ENCODE measurements around the gene PDS5A.

PDS5A gene

DNA sequence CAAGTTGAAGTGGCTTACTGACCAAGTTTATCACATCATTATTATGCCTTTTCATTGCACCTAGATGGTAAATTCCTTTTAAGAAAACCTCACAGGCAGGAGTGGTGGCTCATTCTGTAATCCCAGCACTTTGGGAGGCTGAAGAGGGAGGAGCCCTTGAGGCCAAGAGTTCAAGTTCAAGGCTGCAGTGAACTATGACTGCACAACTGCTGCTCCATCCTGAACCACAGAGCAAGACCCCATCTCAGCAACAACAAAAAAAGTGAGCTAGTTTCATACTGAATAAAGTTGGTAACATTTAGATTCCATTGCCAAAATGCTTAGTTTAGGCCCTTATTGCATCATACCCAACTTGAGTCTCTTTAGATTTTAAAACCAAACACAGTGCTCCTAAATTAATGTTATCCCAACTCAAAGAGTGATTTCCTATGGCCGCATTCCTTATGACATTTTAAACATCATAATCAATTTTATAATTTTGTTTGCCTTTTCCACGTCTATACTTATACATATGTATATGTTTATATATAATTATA, 36.0 kb downstream of the PDS5A start:
- no peak overlapping the region for H3K9ac ChIP-seq (ENCODE audit: low read length)
- no peak overlapping the region for H2AFZ ChIP-seq (ENCODE audit: low read depth, low read length)
- peaks cover 99% of the 10 kb centered on the region for H3K79me2 ChIP-seq (ENCODE audit: low read length)
- no peaks in the 10 kb centered on the region for H3K9me3 ChIP-seq (ENCODE audit: insufficient read depth, low read length)
- peaks cover 29% of the 10 kb centered on the region for H4K20me1 ChIP-seq (ENCODE audit: insufficient read depth, low read length)
- peaks cover 9% of the 10 kb centered on the region for H3K36me3 ChIP-seq (replicated peaks; ENCODE audit: low read depth, low read length)
- TF ChIP-seq EZH2phosphoT487 (IDR thresholded peaks at IDR 0.05; ENCODE audit: low read depth) = no peak
- TF ChIP-seq, protein P1, sequence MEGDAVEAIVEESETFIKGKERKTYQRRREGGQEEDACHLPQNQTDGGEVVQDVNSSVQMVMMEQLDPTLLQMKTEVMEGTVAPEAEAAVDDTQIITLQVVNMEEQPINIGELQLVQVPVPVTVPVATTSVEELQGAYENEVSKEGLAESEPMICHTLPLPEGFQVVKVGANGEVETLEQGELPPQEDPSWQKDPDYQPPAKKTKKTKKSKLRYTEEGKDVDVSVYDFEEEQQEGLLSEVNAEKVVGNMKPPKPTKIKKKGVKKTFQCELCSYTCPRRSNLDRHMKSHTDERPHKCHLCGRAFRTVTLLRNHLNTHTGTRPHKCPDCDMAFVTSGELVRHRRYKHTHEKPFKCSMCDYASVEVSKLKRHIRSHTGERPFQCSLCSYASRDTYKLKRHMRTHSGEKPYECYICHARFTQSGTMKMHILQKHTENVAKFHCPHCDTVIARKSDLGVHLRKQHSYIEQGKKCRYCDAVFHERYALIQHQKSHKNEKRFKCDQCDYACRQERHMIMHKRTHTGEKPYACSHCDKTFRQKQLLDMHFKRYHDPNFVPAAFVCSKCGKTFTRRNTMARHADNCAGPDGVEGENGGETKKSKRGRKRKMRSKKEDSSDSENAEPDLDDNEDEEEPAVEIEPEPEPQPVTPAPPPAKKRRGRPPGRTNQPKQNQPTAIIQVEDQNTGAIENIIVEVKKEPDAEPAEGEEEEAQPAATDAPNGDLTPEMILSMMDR (IDR thresholded peaks at IDR 0.05; ENCODE audit: low read depth, low read length) = no peak
- H3K27me3 ChIP-seq (ENCODE audit: low read depth, low read length) = no peaks in the 10 kb centered on the region
- H3K4me3 ChIP-seq (ENCODE audit: low read length) = no peak overlapping the region
- H3K4me1 ChIP-seq (ENCODE audit: low read length) = peaks cover 65% of the 10 kb centered on the region
- peak overlapping the region; percentile 12; the same call in 1 of the 2 replicates for H3K27ac ChIP-seq (ENCODE audit: low read length)
- H3K4me2 ChIP-seq (ENCODE audit: low read length) = no peak overlapping the region

DNA sequence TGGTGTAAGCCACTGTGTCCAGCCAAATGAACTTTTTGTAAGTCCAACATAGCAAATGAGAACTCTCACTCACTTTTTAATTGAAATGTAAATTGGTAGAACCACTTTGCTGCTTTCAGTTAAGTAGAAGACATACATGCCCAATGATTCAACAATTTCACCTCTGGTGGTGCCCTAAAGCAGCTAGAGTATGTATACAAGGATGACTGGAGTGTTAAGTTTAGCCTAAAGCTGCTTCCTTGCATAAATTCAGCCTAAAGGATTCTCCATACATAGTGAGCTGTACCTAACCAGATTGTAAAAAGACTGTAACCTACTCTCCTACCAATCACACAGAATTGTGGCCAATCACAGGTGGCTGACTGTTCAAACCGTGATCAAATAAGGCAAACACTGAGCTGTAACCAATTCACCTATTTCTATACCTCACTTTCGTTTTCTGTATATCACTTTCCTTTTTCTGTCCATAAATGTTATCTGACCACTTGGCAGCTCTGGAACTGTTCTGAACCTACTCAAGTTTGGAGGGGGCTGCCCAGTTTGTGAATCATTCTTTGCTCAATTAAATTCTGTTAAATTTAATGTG, 39.9 kb downstream of the PDS5A start:
- Histone ChIP-seq H3K27ac (ENCODE audit: low read length) (0 out of 2 replicates have a peak overlapping the region, but pooled peaks have one; percentile 4), H3K9ac (ENCODE audit: low read length) (no peak overlapping the region), H3K9me3 (ENCODE audit: insufficient read depth, low read length) (no peaks in the 10 kb centered on the region), H3K4me3 (ENCODE audit: low read length) (no peak overlapping the region), H3K36me3 (replicated peaks; ENCODE audit: low read depth, low read length) (peaks cover 15% of the 10 kb centered on the region), H3K4me2 (ENCODE audit: low read length) (no peak overlapping the region), H2AFZ (ENCODE audit: low read depth, low read length) (no peak overlapping the region), H4K20me1 (ENCODE audit: insufficient read depth, low read length) (peaks cover 47% of the 10 kb centered on the region), H3K79me2 (ENCODE audit: low read length) (peaks cover 99% of the 10 kb centered on the region), H3K27me3 (ENCODE audit: low read depth, low read length) (no peaks in the 10 kb centered on the region), H3K4me1 (ENCODE audit: low read length) (peaks cover 42% of the 10 kb centered on the region)
- TF ChIP-seq, protein P1 (IDR thresholded peaks at IDR 0.05; ENCODE audit: low read depth, low read length) = no peak
- TF ChIP-seq EZH2phosphoT487 (IDR thresholded peaks at IDR 0.05; ENCODE audit: low read depth) = no peak

DNA sequence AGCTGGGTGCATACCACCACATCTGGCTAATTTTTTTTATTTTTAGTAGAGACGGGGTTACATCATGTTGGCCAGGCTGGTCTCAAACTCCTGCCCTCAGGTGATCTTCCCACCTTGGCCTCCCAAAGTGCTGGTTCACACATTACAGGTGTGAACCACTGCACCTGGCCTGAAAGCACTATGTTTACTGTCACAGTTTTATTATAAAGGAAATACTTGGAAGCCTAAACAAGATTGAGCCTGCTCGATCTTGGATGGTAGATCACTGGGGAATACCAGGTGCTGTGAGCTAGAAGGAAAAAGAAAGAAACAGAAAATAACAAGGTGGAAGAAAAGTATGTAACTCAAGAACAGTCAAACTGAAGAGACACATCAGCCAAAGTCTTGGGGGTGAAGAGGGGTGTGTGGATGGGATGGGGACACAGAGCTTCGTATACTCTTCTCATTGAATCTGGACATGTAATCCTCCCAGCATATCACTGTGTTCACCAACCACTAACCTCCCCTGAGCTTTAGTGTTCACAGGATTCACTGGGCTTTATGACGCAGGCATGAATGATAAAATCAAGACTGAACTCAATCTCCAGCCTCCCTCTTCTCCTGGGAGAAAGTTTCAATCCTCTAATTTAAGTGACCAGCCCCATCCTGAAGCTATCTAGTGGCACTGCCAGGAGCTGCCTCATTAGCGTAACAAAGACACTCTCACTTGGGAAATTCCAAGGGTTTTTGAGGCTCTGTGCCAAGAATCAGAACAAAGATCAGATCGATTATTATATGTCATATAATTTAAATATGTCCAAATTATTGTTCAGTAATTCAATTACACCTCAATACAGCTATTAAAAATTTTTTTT, 40.9 kb downstream of the PDS5A start:
- Histone ChIP-seq H2AFZ (ENCODE audit: low read depth, low read length) (no peak overlapping the region), H3K4me3 (ENCODE audit: low read length) (no peak overlapping the region), H3K27me3 (ENCODE audit: low read depth, low read length) (no peaks in the 10 kb centered on the region), H3K4me2 (ENCODE audit: low read length) (no peak overlapping the region), H3K27ac (ENCODE audit: low read length) (no peak overlapping the region), H3K79me2 (ENCODE audit: low read length) (peaks cover 99% of the 10 kb centered on the region), H3K9ac (ENCODE audit: low read length) (no peak overlapping the region), H3K36me3 (replicated peaks; ENCODE audit: low read depth, low read length) (peaks cover 20% of the 10 kb centered on the region), H3K4me1 (ENCODE audit: low read length) (peaks cover 41% of the 10 kb centered on the region), H3K9me3 (ENCODE audit: insufficient read depth, low read length) (no peaks in the 10 kb centered on the region), H4K20me1 (ENCODE audit: insufficient read depth, low read length) (peaks cover 44% of the 10 kb centered on the region)
- TF ChIP-seq EZH2phosphoT487 (IDR thresholded peaks at IDR 0.05; ENCODE audit: low read depth) = no peak

DNA sequence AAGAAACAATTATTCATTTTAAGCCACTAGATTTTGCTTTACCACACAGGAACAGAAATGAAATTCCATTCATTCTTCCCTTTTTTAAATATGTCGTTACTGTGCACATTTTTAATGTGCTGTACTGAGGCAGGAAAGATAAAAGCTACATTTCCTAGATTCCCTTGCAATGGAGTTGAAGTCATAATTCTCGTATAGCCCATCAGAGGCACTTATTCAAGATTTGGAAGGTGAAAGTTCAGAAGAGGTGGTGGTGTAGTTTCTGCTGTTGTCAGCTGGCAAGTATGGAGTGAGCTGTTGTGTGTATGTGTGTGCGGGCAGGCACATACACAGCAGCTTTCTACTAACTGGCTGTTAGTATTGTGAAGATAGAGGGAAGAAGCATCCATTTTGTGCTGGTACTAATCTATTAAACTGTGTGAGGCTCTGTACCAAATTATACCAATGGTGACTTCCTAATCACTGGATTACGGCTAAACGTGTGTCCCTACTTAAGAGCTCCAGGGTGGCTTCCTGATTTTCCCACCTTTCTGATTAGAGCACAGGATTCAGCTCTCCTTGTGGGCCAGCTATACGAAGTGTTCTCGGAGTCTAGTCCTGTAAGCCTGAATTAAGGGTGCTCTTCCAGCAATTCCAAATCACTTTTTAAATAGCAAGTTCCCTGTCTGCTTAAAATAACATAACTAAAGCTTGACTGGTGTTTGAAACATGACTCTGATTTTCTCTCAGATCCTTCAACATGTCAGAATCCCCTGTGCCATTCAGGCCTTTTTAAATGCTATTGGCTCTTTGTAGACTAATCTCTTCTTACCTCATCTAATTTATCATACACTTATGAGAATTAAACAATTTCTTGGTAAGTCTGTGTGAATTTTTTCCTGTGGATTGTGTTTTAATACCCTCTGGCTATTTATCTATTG, 43.8 kb downstream of the PDS5A start:
- H4K20me1 ChIP-seq (ENCODE audit: insufficient read depth, low read length) = peaks cover 30% of the 10 kb centered on the region
- no peaks in the 10 kb centered on the region for H3K27me3 ChIP-seq (ENCODE audit: low read depth, low read length)
- peak overlapping the region; percentile 65 for H3K4me2 ChIP-seq (ENCODE audit: low read length)
- peak overlapping the region; percentile 5 for H3K27ac ChIP-seq (ENCODE audit: low read length)
- 0 out of 2 replicates have a peak overlapping the region, but pooled peaks have one; percentile 23 for H3K4me3 ChIP-seq (ENCODE audit: low read length)
- H3K9me3 ChIP-seq (ENCODE audit: insufficient read depth, low read length) = no peaks in the 10 kb centered on the region
- H3K36me3 ChIP-seq (replicated peaks; ENCODE audit: low read depth, low read length) = peaks cover 20% of the 10 kb centered on the region
- peaks cover 95% of the 10 kb centered on the region for H3K79me2 ChIP-seq (ENCODE audit: low read length)
- no peak overlapping the region for H2AFZ ChIP-seq (ENCODE audit: low read depth, low read length)
- no peak for TF ChIP-seq EZH2phosphoT487 (IDR thresholded peaks at IDR 0.05; ENCODE audit: low read depth)
- TF ChIP-seq, protein P1 (IDR thresholded peaks at IDR 0.05; ENCODE audit: low read depth, low read length) = no peak
- peaks cover 43% of the 10 kb centered on the region for H3K4me1 ChIP-seq (ENCODE audit: low read length)
- H3K9ac ChIP-seq (ENCODE audit: low read length) = no peak overlapping the region
